ENCODE results near the gene OTOS.

Gene OTOS

GRCh38 chr2:240140511-240140910 is at the start of gene OTOS:
Gene OTOS, minus strand, starts transcription at chr2:240140658. Its CDS starts 332 bp downstream, at chr2:240140326.
- DNase-seq (ENCODE audit: low read depth) = no peak

- DNase-seq (ENCODE audit: low read depth) = no peak
Measured at GRCh38 chr2:240189686-240190085, 49.2 kb upstream of the OTOS start.

GRCh38 chr2:240187989-240188590 is 47.6 kb upstream of the OTOS start:
- no peak for DNase-seq (ENCODE audit: low read depth)

GRCh38 chr2:240186191-240186725 is 45.8 kb upstream of the OTOS start:
- no peak for DNase-seq (ENCODE audit: low read depth)

- DNase-seq (ENCODE audit: low read depth) = no peak
Measured at GRCh38 chr2:240184656-240185055, 44.2 kb upstream of the OTOS start.

GRCh38 chr2:240183875-240184590 is 43.6 kb upstream of the OTOS start:
- no peak for DNase-seq (ENCODE audit: low read depth)

- DNase-seq (ENCODE audit: low read depth) = no peak
Measured at GRCh38 chr2:240183006-240183874, 42.8 kb upstream of the OTOS start.

- DNase-seq (ENCODE audit: low read depth) = no peak
Measured at GRCh38 chr2:240182476-240182875, 42.0 kb upstream of the OTOS start.

- no peak for DNase-seq (ENCODE audit: low read depth)
Measured at GRCh38 chr2:240182001-240182400, 41.5 kb upstream of the OTOS start.

- no peak for DNase-seq (ENCODE audit: low read depth)
Measured at GRCh38 chr2:240179941-240180666, 39.6 kb upstream of the OTOS start.

GRCh38 chr2:240179186-240179815 is 38.8 kb upstream of the OTOS start:
- no peak for DNase-seq (ENCODE audit: low read depth)

- DNase-seq (ENCODE audit: low read depth) = no peak
Measured at GRCh38 chr2:240178564-240178963, 38.1 kb upstream of the OTOS start.

GRCh38 chr2:240174496-240174895 is 34.0 kb upstream of the OTOS start:
- DNase-seq (ENCODE audit: low read depth) = no peak

GRCh38 chr2:240172071-240172895 is 31.8 kb upstream of the OTOS start:
- DNase-seq (ENCODE audit: low read depth) = no peak

- DNase-seq (ENCODE audit: low read depth) = no peak
Measured at GRCh38 chr2:240170883-240171282, 30.4 kb upstream of the OTOS start.

- no peak for DNase-seq (ENCODE audit: low read depth)
Measured at GRCh38 chr2:240170354-240170735, 29.9 kb upstream of the OTOS start.

GRCh38 chr2:240169486-240170353 is 29.3 kb upstream of the OTOS start:
- no peak for DNase-seq (ENCODE audit: low read depth)

- no peak for DNase-seq (ENCODE audit: low read depth)
Measured at GRCh38 chr2:240168546-240169361, 28.3 kb upstream of the OTOS start.

- DNase-seq (ENCODE audit: low read depth) = no peak
Measured at GRCh38 chr2:240168041-240168440, 27.6 kb upstream of the OTOS start.
